ENCODE data around the gene BICRA. TPM values are rescaled to one million over a fixed set of nuclear protein-coding genes. Genes with fewer than 3 reads are reported as not detected.

The BICRA gene
- total and polyA plus RNA-seq, 2 of the 8 experiments (the other 6 are each of a cell fraction or from before 2014, with no cell fraction given): 1.5 to 29.2 TPM

DNA sequence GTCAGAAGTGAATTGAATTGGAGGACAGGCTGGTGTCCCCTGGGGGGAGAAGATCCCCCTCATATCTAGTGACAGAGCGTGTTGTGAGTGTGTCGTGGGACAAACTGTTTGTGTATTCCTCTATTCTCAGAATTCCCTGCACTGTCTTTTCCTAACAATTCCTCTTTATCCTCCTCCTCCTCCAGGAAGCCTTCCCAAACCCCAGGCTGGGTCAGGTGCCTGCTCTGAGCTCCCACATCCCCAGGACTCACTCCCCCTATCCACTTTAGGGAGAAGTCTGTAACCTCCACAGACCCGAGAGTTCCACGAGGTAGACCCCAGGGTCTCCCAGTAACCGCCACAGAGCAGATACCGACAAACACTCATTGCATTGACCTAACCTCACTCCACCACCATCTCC, 15.1 kb upstream of the BICRA start:
- Histone ChIP-seq H2BK15ac (ENCODE audit: low read length) (0 out of 2 replicates have a peak overlapping the region, but pooled peaks have one; percentile 61), H3K4me3 (ENCODE audit: extremely low read depth in 1 of 4, insufficient read depth in 2 of 4, low read depth in 3 of 4, low read length in 4 of 4) (no peak overlapping the region), H3K4ac (replicated peaks; ENCODE audit: insufficient read length, low read depth, low read length) (no peak overlapping the region), H3K18ac (ENCODE audit: extremely low read depth, low read length) (no peak overlapping the region), H2BK20ac (ENCODE audit: low read length) (no peak overlapping the region), H3K4me1 (replicated peaks in 1 of 4; ENCODE audit: control insufficient read depth in 3 of 4, insufficient read depth in 4 of 4, low read length in 3 of 4) (peaks cover 0 to 6% (median 4%) of the 10 kb centered on the region in 4 experiments; a peak in 4 of 7 replicates), H4K8ac (ENCODE audit: extremely low read depth, insufficient read depth, low read length) (no peak overlapping the region), H3K56ac (replicated peaks; ENCODE audit: insufficient read length, low read depth, low read length) (no peak overlapping the region), H2AFZ (ENCODE audit: low read length) (peak overlapping the region; percentile 72; the same call in 1 of the 2 replicates), H3K23me2 (ENCODE audit: low read depth, low read length) (peaks cover 6% of the 10 kb centered on the region; the same call in 1 of the 2 replicates), H3K36me3 (ENCODE audit: control insufficient read depth in 2 of 4, insufficient read depth in 4 of 4, low read length in 3 of 4) (no peaks in the 10 kb centered on the region), H3K27me3 (replicated peaks in 1 of 4; ENCODE audit: control insufficient read depth in 3 of 4, extremely low read depth in 1 of 4, insufficient read depth in 3 of 4, low read length in 3 of 4) (no peaks in the 10 kb centered on the region), H4K20me1 (replicated peaks in 1 of 2; ENCODE audit: control insufficient read depth in 1 of 2, insufficient read depth in 2 of 2, low read length in 2 of 2) (no peaks in the 10 kb centered on the region), H2BK5ac (ENCODE audit: low read depth, low read length) (no peak overlapping the region; the same call in 1 of the 2 replicates), H2BK12ac (ENCODE audit: low read depth, low read length) (peak overlapping the region; percentile 52), H3K4me2 (ENCODE audit: insufficient read depth in 1 of 2, low read depth in 2 of 2, low read length in 2 of 2) (no peak overlapping the region), H4K5ac (ENCODE audit: insufficient read length, low read depth, low read length) (no peak overlapping the region), H3K79me1 (ENCODE audit: low read depth, low read length) (no peaks in the 10 kb centered on the region), H4K91ac (replicated peaks; ENCODE audit: insufficient read length, low read length) (no peak overlapping the region), H3K23ac (ENCODE audit: insufficient read length) (no peak overlapping the region), H3K9me3 (ENCODE audit: insufficient read depth in 2 of 2, low read depth in 1 of 2, low read length in 1 of 2) (no peaks in the 10 kb centered on the region), H2BK120ac (replicated peaks; ENCODE audit: low read depth, low read length) (no peak overlapping the region), H3K14ac (ENCODE audit: insufficient read length) (no peak overlapping the region), H3K27ac (ENCODE audit: low read depth, low read length) (no peak overlapping the region), H3K9ac (replicated peaks in 1 of 4; ENCODE audit: extremely low read depth in 1 of 4, low read depth in 3 of 4, low read length in 3 of 4) (no peak overlapping the region), H3K79me2 (ENCODE audit: control insufficient read depth in 1 of 2, insufficient read depth in 2 of 2, low read length in 2 of 2) (no peaks in the 10 kb centered on the region), H2AK5ac (ENCODE audit: low read depth, low read length) (no peak overlapping the region)
- 81% methylated on average over 6 of the region's 6 CpGs; no CpG with 5 or more reads in 1 of the 2 experiments for WGBS, 2 experiments (ENCODE audit: extremely low coverage in 1 of 2, insufficient coverage in 1 of 2, insufficient read length in 1 of 2, insufficient replicate concordance in 2 of 2, low coverage in 1 of 2, low lambda C conversion rate in 2 of 2, missing lambda C conversion rate in 1 of 2)
- DNase-seq (ENCODE audit: low read depth in 1 of 2, low spot score in 2 of 2) (no peak), FAIRE-seq (no peak)
- ChIA-PET CTCF (ENCODE audit: partially characterized antibody) (interaction anchor here (1.0 to 1.7 kb wide), 3 partner anchors 86 to 110 kb away, joined by 3 to 5 read pairs (median 4); partner anchors contain the start of gene KPTN), POLR2A (ENCODE audit: partially characterized antibody) (interaction anchor here (2.7 kb wide), 1 partner anchor 10 kb away, joined by 7 read pairs; no protein-coding TSS in a partner anchor)
- TF ChIP-seq HDAC2 (IDR thresholded peaks at IDR 0.05; ENCODE audit: borderline replicate concordance in 1 of 2, low read depth in 2 of 2, low read length in 2 of 2) (no peak), JUN (IDR thresholded peaks at IDR 0.05; ENCODE audit: low read depth, low read length) (no peak), TAF7 (optimal IDR thresholded peaks at IDR 0.05; ENCODE audit: borderline replicate concordance, low read depth, low read length) (no peak), SP1 (IDR thresholded peaks at IDR 0.05; ENCODE audit: low read depth, low read length) (no peak)

All from H1 (cell line).